Smooth muscle cell (in vitro differentiated cells): ENCODE data around the gene FANCC. TPM values are rescaled to one million over a fixed set of nuclear protein-coding genes. Genes with fewer than 3 reads are reported as not detected.

Experiments
- DNase-seq: peaks from one replicate; lab custom pipeline; 2025; ENCODE audit not compliant: unreplicated experiment; lab: John Stamatoyannopoulos, UW
- H2AFZ ChIP-seq: fragments of 200-600 bp; sonication (generic); 2 replicates; pipeline ENCODE4 v1.6.0; 2016; ENCODE audit warnings: antibody characterized with exemption, low read depth, mild to moderate bottlenecking
- H3F3A ChIP-seq: fragments of 200-600 bp; sonication (generic); 2 replicates; pipeline ENCODE4 v1.6.0; 2017; ENCODE audit warnings: antibody characterized with exemption, low read depth
- H3K27ac ChIP-seq: fragments of 200-600 bp; sonication (generic); 2 replicates; pipeline ENCODE4 v1.5.1; 2016; ENCODE audit warnings: low read depth, mild to moderate bottlenecking
- H3K27me3 ChIP-seq: fragments of 200-600 bp; sonication (generic); 2 replicates; pipeline ENCODE4 v1.6.1; 2016; ENCODE audit warnings: low read depth, mild to moderate bottlenecking
- H3K36me3 ChIP-seq: fragments of 200-600 bp; sonication (generic); 2 replicates; pipeline ENCODE4 v1.5.1; 2016; ENCODE audit warnings: low read depth
- H3K4me1 ChIP-seq: fragments of 200-600 bp; sonication (generic); 2 replicates; pipeline ENCODE4 v1.5.1; 2016; ENCODE audit warnings: low read depth
- H3K4me2 ChIP-seq: fragments of 200-600 bp; sonication (generic); 2 replicates; pipeline ENCODE4 v1.6.0; 2016; ENCODE audit warnings: mild to moderate bottlenecking
- H3K4me3 ChIP-seq: fragments of 200-600 bp; sonication (generic); 2 replicates; pipeline ENCODE4 v1.5.1; 2016; ENCODE audit warnings: mild to moderate bottlenecking
- H3K79me2 ChIP-seq: fragments of 200-600 bp; sonication (generic); 2 replicates; pipeline ENCODE4 v1.6.0; 2016; ENCODE audit warnings: low read depth, mild to moderate bottlenecking
- H3K9ac ChIP-seq: fragments of 200-600 bp; sonication (generic); 2 replicates; pipeline ENCODE4 v1.6.0; 2016; ENCODE audit warnings: low read depth
- H3K9me3 ChIP-seq: fragments of 200-600 bp; sonication (generic); replicated peaks from 2 replicates; pipeline ENCODE4 v1.5.1; 2016; ENCODE audit warnings: low read depth
- H4K20me1 ChIP-seq: fragments of 200-600 bp; sonication (generic); 2 replicates; pipeline ENCODE4 v1.6.0; 2016; ENCODE audit warnings: low read depth
- WGBS: methylation state at CpG from one replicate; pipeline ENCODE4 v1.1.7; 2016; ENCODE audit warnings: low lambda C conversion rate; 5-methylcytosine and 5-hydroxymethylcytosine counted together
- polyA plus RNA-seq: library from polyadenylated mRNA; unstranded; fragments of >200 nt; fragmentation: Nextera tagmentation; extraction: Ambion mirVana; gene quantifications from 2 replicates; pipeline ENCODE4 v1.2.1, GENCODE V29; 2016
- total RNA-seq: library from RNA; depleted of rRNA; stranded (reverse); fragments of >200 nt; gene quantifications from 2 replicates; pipeline ENCODE4 v1.2.3, GENCODE V29; 2014
- TF ChIP-seq, protein P1 (sequence below): fragments of 200-600 bp; sonication (generic); IDR thresholded peaks from 2 replicates; pipeline ENCODE4 v1.5.1; 2017; ENCODE audit warnings: borderline replicate concordance, mild to moderate bottlenecking, antibody characterized with exemption; ENCODE audit not compliant: insufficient read depth, poor library complexity, severe bottlenecking

Gene FANCC
- total and polyA plus RNA-seq, 2 experiments from 2014 or later = 11.0 to 11.2 TPM

DNA sequence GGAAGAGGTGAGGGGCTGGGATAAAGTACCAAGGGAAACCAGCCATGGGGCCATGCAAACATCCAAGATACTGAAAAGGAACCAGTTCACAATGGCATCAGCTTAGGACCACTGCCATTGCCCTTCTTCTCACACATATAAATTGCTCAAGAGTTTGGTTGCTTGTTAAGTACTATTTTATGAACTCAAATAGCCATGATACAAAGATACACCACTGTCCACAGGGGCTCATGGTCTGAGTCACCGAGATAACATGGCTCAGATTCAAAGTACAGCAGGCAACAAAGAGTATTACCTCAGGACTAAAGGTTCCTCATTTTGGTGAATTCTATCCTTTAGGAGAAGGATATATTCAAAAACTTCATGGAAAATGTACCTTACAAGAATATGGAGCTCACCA, 55.6 kb downstream of the FANCC start:
- no peak overlapping the region for H3K4me3 ChIP-seq
- TF ChIP-seq, protein P1, sequence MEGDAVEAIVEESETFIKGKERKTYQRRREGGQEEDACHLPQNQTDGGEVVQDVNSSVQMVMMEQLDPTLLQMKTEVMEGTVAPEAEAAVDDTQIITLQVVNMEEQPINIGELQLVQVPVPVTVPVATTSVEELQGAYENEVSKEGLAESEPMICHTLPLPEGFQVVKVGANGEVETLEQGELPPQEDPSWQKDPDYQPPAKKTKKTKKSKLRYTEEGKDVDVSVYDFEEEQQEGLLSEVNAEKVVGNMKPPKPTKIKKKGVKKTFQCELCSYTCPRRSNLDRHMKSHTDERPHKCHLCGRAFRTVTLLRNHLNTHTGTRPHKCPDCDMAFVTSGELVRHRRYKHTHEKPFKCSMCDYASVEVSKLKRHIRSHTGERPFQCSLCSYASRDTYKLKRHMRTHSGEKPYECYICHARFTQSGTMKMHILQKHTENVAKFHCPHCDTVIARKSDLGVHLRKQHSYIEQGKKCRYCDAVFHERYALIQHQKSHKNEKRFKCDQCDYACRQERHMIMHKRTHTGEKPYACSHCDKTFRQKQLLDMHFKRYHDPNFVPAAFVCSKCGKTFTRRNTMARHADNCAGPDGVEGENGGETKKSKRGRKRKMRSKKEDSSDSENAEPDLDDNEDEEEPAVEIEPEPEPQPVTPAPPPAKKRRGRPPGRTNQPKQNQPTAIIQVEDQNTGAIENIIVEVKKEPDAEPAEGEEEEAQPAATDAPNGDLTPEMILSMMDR = no peak
- H3K4me1 ChIP-seq = peaks cover 17% of the 10 kb centered on the region
- H3K27ac ChIP-seq = no peak overlapping the region
- H3K36me3 ChIP-seq = no peaks in the 10 kb centered on the region
- H3F3A ChIP-seq = no peaks in the 10 kb centered on the region
- no peak overlapping the region for H2AFZ ChIP-seq
- H3K9me3 ChIP-seq = no peaks in the 10 kb centered on the region
- H3K4me2 ChIP-seq = no peak overlapping the region
- 81% methylated on average over 1 of the region's 1 CpG for WGBS
- H3K27me3 ChIP-seq = no peaks in the 10 kb centered on the region
- H3K79me2 ChIP-seq = peaks cover 15% of the 10 kb centered on the region
- DNase-seq = no peak
- H3K9ac ChIP-seq = no peak overlapping the region
- peaks cover 6% of the 10 kb centered on the region for H4K20me1 ChIP-seq

DNA sequence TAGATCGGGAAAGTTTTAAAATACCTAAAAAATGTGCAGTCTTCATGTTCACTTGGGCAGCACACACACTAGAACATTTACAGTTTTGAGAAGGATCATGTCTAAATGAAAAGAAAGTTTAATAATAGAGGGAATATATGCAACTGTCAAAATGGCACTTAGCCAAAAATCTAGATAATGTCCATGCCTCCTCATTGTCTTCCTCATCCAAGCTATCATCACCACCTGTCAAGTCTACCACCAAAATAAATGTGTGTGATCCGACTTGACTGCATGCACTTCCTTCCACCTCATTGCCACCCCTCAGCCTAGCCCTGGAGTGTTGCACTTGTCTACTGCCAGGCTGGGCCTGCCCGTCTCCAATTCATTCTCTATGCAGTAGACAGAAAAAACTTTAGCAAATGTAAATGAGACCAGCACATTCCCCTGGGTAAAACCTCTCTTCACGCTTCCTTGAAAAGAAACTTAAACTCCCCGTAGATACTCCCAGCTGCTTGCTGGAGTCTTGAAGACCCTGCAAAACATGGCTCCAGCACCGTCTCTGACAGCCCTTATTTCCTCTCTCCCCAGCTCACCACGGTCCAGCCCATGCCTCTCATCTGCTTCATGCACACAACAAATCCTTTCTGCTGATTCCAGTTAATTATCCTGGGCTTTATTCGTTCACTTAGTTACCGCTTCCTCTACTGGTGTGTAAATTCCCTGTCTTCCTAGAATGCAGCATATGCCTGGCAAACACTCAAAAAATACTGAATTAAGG, 66.9 kb downstream of the FANCC start:
- Histone ChIP-seq H3K4me2 (no peak overlapping the region), H3F3A (no peaks in the 10 kb centered on the region)

DNA sequence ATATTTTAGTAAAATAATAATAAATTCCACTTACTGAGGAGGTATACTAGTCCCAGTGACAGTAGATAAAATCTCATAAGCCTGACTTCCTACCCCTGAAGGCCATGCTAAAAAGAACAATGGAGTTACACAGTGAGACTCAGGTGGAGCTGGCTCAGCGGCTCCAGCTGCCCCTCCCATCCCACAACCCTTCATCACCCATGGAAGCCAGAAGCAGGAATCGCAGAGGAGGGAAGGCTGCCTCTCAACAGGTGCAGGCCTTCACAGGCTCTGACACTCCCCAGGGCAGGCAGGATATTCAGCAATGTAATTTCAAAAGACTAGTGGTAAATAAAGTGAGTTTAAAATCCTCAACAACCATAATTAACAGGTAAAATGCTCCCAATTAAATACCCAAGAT, 67.5 kb downstream of the FANCC start:
- Histone ChIP-seq H3F3A (no peaks in the 10 kb centered on the region), H3K27ac (no peak overlapping the region), H3K4me3 (no peak overlapping the region), H2AFZ (no peak overlapping the region), H3K79me2 (no peaks in the 10 kb centered on the region), H3K36me3 (no peaks in the 10 kb centered on the region), H3K4me1 (peaks cover 7% of the 10 kb centered on the region), H3K9me3 (no peaks in the 10 kb centered on the region), H4K20me1 (no peaks in the 10 kb centered on the region), H3K4me2 (no peak overlapping the region), H3K9ac (no peak overlapping the region), H3K27me3 (no peaks in the 10 kb centered on the region)
- WGBS = 78% methylated on average over 2 of the region's 2 CpGs
- TF ChIP-seq, protein P1 = no peak
- no peak for DNase-seq

More for the DNA sequence above, 66.9 kb downstream of the FANCC start:
- no peaks in the 10 kb centered on the region for H3K79me2 ChIP-seq
- H3K27me3 ChIP-seq = no peaks in the 10 kb centered on the region
- no peaks in the 10 kb centered on the region for H3K36me3 ChIP-seq
- no peaks in the 10 kb centered on the region for H3K9me3 ChIP-seq
- no peak overlapping the region for H3K4me3 ChIP-seq
- H3K9ac ChIP-seq = no peak overlapping the region
- H3K27ac ChIP-seq = no peak overlapping the region
- H2AFZ ChIP-seq = no peak overlapping the region
- H4K20me1 ChIP-seq = no peaks in the 10 kb centered on the region
- TF ChIP-seq, protein P1 = no peak
- 78% methylated on average over 9 of the region's 9 CpGs for WGBS
- DNase-seq = no peak
- peaks cover 7% of the 10 kb centered on the region for H3K4me1 ChIP-seq

DNA sequence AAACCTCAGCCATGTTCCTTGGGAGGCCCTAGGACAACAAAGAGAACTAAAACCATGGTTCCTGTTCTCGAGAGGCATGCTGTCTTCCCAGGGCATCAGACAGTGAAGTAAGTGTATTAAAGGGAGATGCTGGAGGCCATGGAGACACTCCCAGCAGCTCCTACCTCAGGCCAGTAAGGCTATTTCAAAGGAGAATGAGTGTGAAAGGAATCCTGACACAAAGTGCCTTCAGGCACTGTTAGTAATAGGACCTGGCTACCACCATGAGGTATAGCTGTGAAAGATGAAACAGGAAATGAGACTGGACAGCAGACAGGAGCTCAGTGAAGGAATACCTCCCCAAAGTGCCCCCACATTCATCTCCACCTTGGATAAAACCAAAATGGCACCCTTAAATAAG, 71.0 kb downstream of the FANCC start:
- H3K9me3 ChIP-seq = no peaks in the 10 kb centered on the region
- TF ChIP-seq, protein P1 = no peak
- H3K4me3 ChIP-seq = no peak overlapping the region
- no peaks in the 10 kb centered on the region for H4K20me1 ChIP-seq
- no peaks in the 10 kb centered on the region for H3K27me3 ChIP-seq
- no peaks in the 10 kb centered on the region for H3K79me2 ChIP-seq
- H3K4me1 ChIP-seq = peaks cover 7% of the 10 kb centered on the region
- no peak overlapping the region for H2AFZ ChIP-seq
- H3K4me2 ChIP-seq = no peak overlapping the region
- H3K9ac ChIP-seq = no peak overlapping the region
- no peaks in the 10 kb centered on the region for H3F3A ChIP-seq
- WGBS = 81% methylated on average over 1 of the region's 1 CpG
- DNase-seq = no peak
- no peak overlapping the region for H3K27ac ChIP-seq
- H3K36me3 ChIP-seq = no peaks in the 10 kb centered on the region
